Embryonic facial prominence (tissue), 1 donor: ENCODE data around the gene GHRL.
"Not testable (repeated sequence)": the region's sequence is repeated elsewhere in the genome, so short reads cannot be mapped to it uniquely, and the experiment has no call there.

Experiments
- DNase-seq: peaks from one replicate; pipeline ENCODE4 v3.0.0-alpha.2; 2016; ENCODE audit errors: extremely low spot score

Gene GHRL

GRCh38 chr3:10274601-10275000, 18.1 kb downstream of the GHRL start:
- DNase-seq = no peak

GRCh38 chr3:10273702-10274305, 18.9 kb downstream of the GHRL start:
- DNase-seq = no peak

- no peak for DNase-seq
These were observed 19.8 kb downstream of the GHRL start for GRCh38 chr3:10272977-10273376.

GRCh38 chr3:10272476-10272875, 20.3 kb downstream of the GHRL start:
- not testable (repeated sequence) for DNase-seq

GRCh38 chr3:10269443-10269842, 23.3 kb downstream of the GHRL start:
- no peak for DNase-seq

- DNase-seq = no peak
These were observed 23.8 kb downstream of the GHRL start for GRCh38 chr3:10268930-10269329.

GRCh38 chr3:10268116-10268515, 24.6 kb downstream of the GHRL start:
- DNase-seq = no peak

- not testable (repeated sequence) for DNase-seq
These were observed 25.8 kb downstream of the GHRL start for GRCh38 chr3:10266936-10267335.

GRCh38 chr3:10265833-10266232, 26.9 kb downstream of the GHRL start:
- DNase-seq = no peak

GRCh38 chr3:10263646-10264363, 28.9 kb downstream of the GHRL start:
- DNase-seq = no peak

GRCh38 chr3:10262027-10262426, 30.7 kb downstream of the GHRL start:
- no peak for DNase-seq

GRCh38 chr3:10260211-10260701, 32.5 kb downstream of the GHRL start:
- DNase-seq = no peak

- no peak for DNase-seq
These were observed 32.9 kb downstream of the GHRL start for GRCh38 chr3:10259798-10260197.

- no peak for DNase-seq
These were observed 33.7 kb downstream of the GHRL start for GRCh38 chr3:10259036-10259435.

- no peak for DNase-seq
These were observed 36.9 kb downstream of the GHRL start for GRCh38 chr3:10255835-10256234.

GRCh38 chr3:10253731-10254130, 39.0 kb downstream of the GHRL start:
- DNase-seq = no peak

- DNase-seq = no peak
These were observed 41.7 kb downstream of the GHRL start for GRCh38 chr3:10251006-10251405.

- DNase-seq = no peak
These were observed 42.9 kb downstream of the GHRL start for GRCh38 chr3:10249833-10250232.

- no peak for DNase-seq
These were observed 43.6 kb downstream of the GHRL start for GRCh38 chr3:10248984-10249748.

GRCh38 chr3:10248184-10248983, 44.4 kb downstream of the GHRL start, which contains the start of gene TATDN2:
Gene TATDN2, plus strand, starts transcription at chr3:10248459. Its CDS starts 742 bp downstream, at chr3:10249201.
- peak; percentile 76 for DNase-seq

- no peak for DNase-seq
These were observed 45.0 kb downstream of the GHRL start for GRCh38 chr3:10247679-10248183.
